Measurements from ENCODE around the gene KRT73. TPM values are rescaled to one million over a fixed set of nuclear protein-coding genes. Genes with fewer than 3 reads are reported as not detected.

KRT73 gene
- total and polyA plus RNA-seq, 9 of the 15 experiments (the other 6 are each of a cell fraction or from before 2014, with no cell fraction given), result 0.09 to 0.18 (median 0.13) TPM; not detected in 5

DNA sequence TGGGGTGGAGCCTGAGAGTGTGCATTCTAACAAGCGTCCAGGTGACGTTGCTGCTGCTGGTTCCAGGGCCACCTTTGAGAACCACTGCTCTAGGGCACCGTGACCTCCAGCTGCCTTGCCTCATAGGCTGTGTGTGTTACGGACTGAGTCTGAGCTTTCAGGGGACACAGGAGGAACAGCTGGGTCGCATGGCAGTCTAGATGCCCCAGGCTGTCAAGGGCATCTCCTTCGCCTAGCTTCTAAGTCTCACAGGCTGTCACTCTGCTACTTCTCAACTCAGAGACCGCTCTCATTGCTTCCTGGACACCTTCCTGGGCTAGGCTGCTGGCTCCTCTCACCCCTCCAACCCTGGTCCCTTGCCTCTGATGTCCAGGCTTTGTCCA is 965 bp downstream of the KRT73 start:
- Histone ChIP-seq H3K27ac (ENCODE audit: extremely low read depth, low read depth, low read length) (no peak overlapping the region), H3K9ac (ENCODE audit: insufficient read depth in 1 of 2, low read depth in 2 of 2, low read length in 2 of 2) (no peak overlapping the region), H3K4me3 (no peak overlapping the region), H3K9me3 (replicated peaks; ENCODE audit: control insufficient read depth, insufficient read depth, low read depth, low read length) (no peaks in the 10 kb centered on the region), H3K36me3 (ENCODE audit: control insufficient read depth, insufficient read depth, low read length) (no peaks in the 10 kb centered on the region), H3K27me3 (ENCODE audit: control insufficient read depth in 2 of 2, insufficient read depth in 2 of 2, low read length in 2 of 2) (peaks cover 7 to 29% of the 10 kb centered on the region in 2 experiments; a peak in 4 of 5 replicates), H3K4me1 (replicated peaks in 1 of 2; ENCODE audit: control insufficient read depth in 2 of 2, insufficient read depth in 2 of 2, low read length in 2 of 2) (no peaks in the 10 kb centered on the region; a peak in 1 of 5 replicates), H3K9me1 (ENCODE audit: control insufficient read depth, insufficient read depth, low read length) (no peaks in the 10 kb centered on the region), H4K20me1 (replicated peaks; ENCODE audit: control insufficient read depth, insufficient read depth, low read length) (0 out of 2 replicates have a peak, but pooled peaks cover 2% of the 10 kb centered on the region), H2AFZ (ENCODE audit: low read depth, low read length) (no peak overlapping the region), H3K4me2 (ENCODE audit: insufficient read depth, low read length) (no peak overlapping the region), H3K79me2 (ENCODE audit: control insufficient read depth, insufficient read depth, low read length) (no peaks in the 10 kb centered on the region)
- ATAC-seq (no peak), DNase-seq (ENCODE audit: extremely low read depth in 1 of 4, low spot score in 3 of 4) (no peak), FAIRE-seq (no peak)
- no peak for TF ChIP-seq ZZZ3 (IDR thresholded peaks at IDR 0.05)
- no TSS peak for BruUV-seq (replicated peaks)
- POLR2A ChIA-PET, result interaction anchor here (0.9 to 1.1 kb wide), 2 partner anchors 8 to 18 kb away, joined by 3 read pairs; no protein-coding TSS in a partner anchor
- CTCF ChIA-PET (ENCODE audit: low intra/inter-chr PET ratio), result no interaction called here
- intact Hi-C loops (cut with micrococcal nuclease) (no loop called here), in situ Hi-C loops (cut with MboI) (no loop called here)
- 15% methylated on average over 7 of the region's 7 CpGs for WGBS (ENCODE audit: insufficient coverage, low coverage, missing lambda C conversion rate)

DNA sequence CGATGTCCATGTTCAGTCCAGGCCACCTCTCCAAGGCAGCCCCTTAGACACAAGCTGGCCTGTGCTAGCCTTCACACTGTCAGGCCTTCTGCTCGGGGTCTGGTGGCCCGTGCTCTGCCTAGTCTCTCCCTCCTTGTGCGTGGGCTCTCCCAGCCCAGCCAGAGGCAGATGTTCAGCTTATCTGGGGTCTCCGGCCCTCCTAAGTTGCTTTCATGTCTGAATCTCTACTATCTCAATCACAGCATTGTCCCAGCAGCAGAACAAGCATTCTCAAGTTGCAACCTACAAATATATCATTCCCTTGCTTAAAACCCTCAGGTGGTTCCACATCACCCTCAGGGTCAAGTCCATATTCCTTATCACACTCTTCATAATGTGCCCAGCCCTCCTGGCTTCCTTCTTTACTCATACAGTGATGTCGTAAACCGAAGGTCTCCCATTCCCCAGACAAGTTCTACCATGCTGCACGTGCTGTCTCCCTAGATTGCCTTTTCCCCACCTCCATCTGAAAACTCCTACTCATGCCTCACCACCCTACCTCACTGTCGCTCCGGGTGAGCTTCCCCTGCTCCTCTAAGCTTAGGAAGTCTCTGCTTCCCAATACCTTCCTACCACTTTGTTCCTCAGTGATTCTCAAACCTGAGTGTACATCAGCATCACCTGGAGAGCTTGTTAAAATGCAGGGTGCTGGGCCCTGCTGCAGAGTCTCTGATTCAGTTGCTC is 1.5 kb downstream of the KRT73 start:
- in situ Hi-C loops (cut with MboI) (no loop called here), intact Hi-C loops (cut with micrococcal nuclease) (no loop called here)
- DNase-seq (ENCODE audit: extremely low read depth in 1 of 4, low spot score in 3 of 4), result no peak
- POLR2A ChIA-PET, result interaction anchor here (0.9 kb wide), 1 partner anchor 18 kb away, joined by 3 read pairs; no protein-coding TSS in a partner anchor
- WGBS (ENCODE audit: insufficient coverage, low coverage, missing lambda C conversion rate), result 11% methylated on average over 10 of the region's 10 CpGs
- no peak overlapping the region for H2AFZ ChIP-seq (ENCODE audit: low read depth, low read length)
- no peak for FAIRE-seq
- no TSS peak for BruUV-seq (replicated peaks)
- no peak overlapping the region for H3K4me3 ChIP-seq
- H3K4me2 ChIP-seq (ENCODE audit: insufficient read depth, low read length), result no peak overlapping the region
- H3K79me2 ChIP-seq (ENCODE audit: control insufficient read depth, insufficient read depth, low read length), result no peaks in the 10 kb centered on the region
- H3K9me3 ChIP-seq (replicated peaks; ENCODE audit: control insufficient read depth, insufficient read depth, low read depth, low read length), result no peaks in the 10 kb centered on the region
- CTCF ChIA-PET (ENCODE audit: low intra/inter-chr PET ratio), result no interaction called here
- no peak overlapping the region for H3K27ac ChIP-seq (ENCODE audit: extremely low read depth, low read depth, low read length)
- 0 out of 2 replicates have a peak, but pooled peaks cover 2% of the 10 kb centered on the region for H4K20me1 ChIP-seq (replicated peaks; ENCODE audit: control insufficient read depth, insufficient read depth, low read length)
- H3K9me1 ChIP-seq (ENCODE audit: control insufficient read depth, insufficient read depth, low read length), result no peaks in the 10 kb centered on the region
- peaks cover 7 to 29% of the 10 kb centered on the region in 2 experiments; a peak in 4 of 5 replicates for H3K27me3 ChIP-seq (ENCODE audit: control insufficient read depth in 2 of 2, insufficient read depth in 2 of 2, low read length in 2 of 2)
- no peak overlapping the region for H3K9ac ChIP-seq (ENCODE audit: insufficient read depth in 1 of 2, low read depth in 2 of 2, low read length in 2 of 2)
- no peaks in the 10 kb centered on the region; a peak in 1 of 5 replicates for H3K4me1 ChIP-seq (replicated peaks in 1 of 2; ENCODE audit: control insufficient read depth in 2 of 2, insufficient read depth in 2 of 2, low read length in 2 of 2)
- no peaks in the 10 kb centered on the region for H3K36me3 ChIP-seq (ENCODE audit: control insufficient read depth, insufficient read depth, low read length)
- TF ChIP-seq MYBL2 (IDR thresholded peaks at IDR 0.05; ENCODE audit: low read depth) (no peak), MYBL2 (CRISPR knock-in tag; IDR thresholded peaks at IDR 0.05; ENCODE audit: borderline replicate concordance) (no peak), CGGBP1 (CRISPR knock-in tag; IDR thresholded peaks at IDR 0.05) (no peak), CBFA2T2 (conservative IDR thresholded peaks at IDR 0.05) (peak; percentile 31; the same call in 1 of the 2 replicates), LARP7 (IDR thresholded peaks at IDR 0.05) (no peak), CBFA2T3 (IDR thresholded peaks at IDR 0.05) (peak; percentile 63), TFAM (CRISPR knock-in tag; conservative IDR thresholded peaks at IDR 0.05) (no peak), KLF1 (tag; IDR thresholded peaks at IDR 0.05) (no peak), BHLHE40 (IDR thresholded peaks at IDR 0.05; ENCODE audit: low read length) (peak; percentile 26; the same call in 1 of the 2 replicates), IRF1 (CRISPR knock-in tag; IDR thresholded peaks at IDR 0.05; ENCODE audit: borderline replicate concordance) (no peak)
- no peak for ATAC-seq
